ENCODE data around the gene RNASEH1. TPM values are rescaled to one million over a fixed set of nuclear protein-coding genes. Genes with fewer than 3 reads are reported as not detected.

RNASEH1 gene
- total and polyA plus RNA-seq, 2 experiments from 2014 or later: 15.3 to 25.6 TPM

GRCh38 chr2:3557639-3558204 is 411 bp downstream of the RNASEH1 start:
- peak overlapping the region; percentile 79 for H3K4me2 ChIP-seq
- TF ChIP-seq, protein P1, sequence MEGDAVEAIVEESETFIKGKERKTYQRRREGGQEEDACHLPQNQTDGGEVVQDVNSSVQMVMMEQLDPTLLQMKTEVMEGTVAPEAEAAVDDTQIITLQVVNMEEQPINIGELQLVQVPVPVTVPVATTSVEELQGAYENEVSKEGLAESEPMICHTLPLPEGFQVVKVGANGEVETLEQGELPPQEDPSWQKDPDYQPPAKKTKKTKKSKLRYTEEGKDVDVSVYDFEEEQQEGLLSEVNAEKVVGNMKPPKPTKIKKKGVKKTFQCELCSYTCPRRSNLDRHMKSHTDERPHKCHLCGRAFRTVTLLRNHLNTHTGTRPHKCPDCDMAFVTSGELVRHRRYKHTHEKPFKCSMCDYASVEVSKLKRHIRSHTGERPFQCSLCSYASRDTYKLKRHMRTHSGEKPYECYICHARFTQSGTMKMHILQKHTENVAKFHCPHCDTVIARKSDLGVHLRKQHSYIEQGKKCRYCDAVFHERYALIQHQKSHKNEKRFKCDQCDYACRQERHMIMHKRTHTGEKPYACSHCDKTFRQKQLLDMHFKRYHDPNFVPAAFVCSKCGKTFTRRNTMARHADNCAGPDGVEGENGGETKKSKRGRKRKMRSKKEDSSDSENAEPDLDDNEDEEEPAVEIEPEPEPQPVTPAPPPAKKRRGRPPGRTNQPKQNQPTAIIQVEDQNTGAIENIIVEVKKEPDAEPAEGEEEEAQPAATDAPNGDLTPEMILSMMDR (IDR thresholded peaks at IDR 0.05; ENCODE audit: poor library complexity): no peak
- TF ChIP-seq EZH2 (IDR thresholded peaks at IDR 0.05; ENCODE audit: borderline replicate concordance) (no peak), EZH2phosphoT487 (IDR thresholded peaks at IDR 0.05; ENCODE audit: low read depth, severe bottlenecking, unreplicated experiment) (no peak)
- H3K9me2 ChIP-seq (replicated peaks; ENCODE audit: insufficient read depth): no peaks in the 10 kb centered on the region
- H4K20me1 ChIP-seq (ENCODE audit: insufficient read depth, poor library complexity, severe bottlenecking): no peaks in the 10 kb centered on the region
- H3K27ac ChIP-seq: peak overlapping the region; percentile 95
- no peak for DNase-seq (ENCODE audit: low spot score)
- peaks cover 41% of the 10 kb centered on the region for H3K79me2 ChIP-seq
- H3K27me3 ChIP-seq: no peaks in the 10 kb centered on the region
- 1% methylated on average over 39 of the region's 40 CpGs for WGBS (ENCODE audit: low lambda C conversion rate, missing lambda C conversion rate)
- H2AFZ ChIP-seq: peak overlapping the region; percentile 45
- no peaks in the 10 kb centered on the region for H3K9me3 ChIP-seq (ENCODE audit: low read depth)
- H3K4me3 ChIP-seq: peak overlapping the region; percentile 94
- H3K4me1 ChIP-seq (ENCODE audit: insufficient read depth): peaks cover 6% of the 10 kb centered on the region
- H3K36me3 ChIP-seq (replicated peaks; ENCODE audit: insufficient read depth, low read depth): no peaks in the 10 kb centered on the region

DNA sequence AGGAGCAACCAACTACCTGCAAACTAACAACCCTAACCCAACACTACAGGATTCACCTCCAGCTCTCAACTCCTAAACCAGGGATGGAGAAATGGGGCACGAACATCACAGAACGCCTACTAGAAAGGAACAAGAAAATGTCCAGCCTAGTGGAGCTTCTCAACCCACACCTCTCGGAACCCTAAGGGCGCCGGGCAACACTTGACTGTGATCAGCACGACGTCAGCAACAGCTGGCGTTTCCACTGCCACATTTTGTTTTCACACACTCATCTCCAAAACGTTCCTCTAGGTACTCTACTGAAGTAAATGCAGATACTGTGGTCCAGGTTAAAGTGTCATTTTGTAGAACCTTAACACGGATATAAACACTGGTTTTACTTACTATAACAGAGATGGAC is 4.2 kb downstream of the RNASEH1 start:
- peaks cover 41% of the 10 kb centered on the region for H3K79me2 ChIP-seq
- no peaks in the 10 kb centered on the region for H3K9me2 ChIP-seq (replicated peaks; ENCODE audit: insufficient read depth)
- H3K4me3 ChIP-seq: no peak overlapping the region
- TF ChIP-seq, protein P1 (IDR thresholded peaks at IDR 0.05; ENCODE audit: poor library complexity): no peak
- no peak for TF ChIP-seq EZH2 (IDR thresholded peaks at IDR 0.05; ENCODE audit: borderline replicate concordance)
- H4K20me1 ChIP-seq (ENCODE audit: insufficient read depth, poor library complexity, severe bottlenecking): no peaks in the 10 kb centered on the region
- H3K4me2 ChIP-seq: no peak overlapping the region
- no peak for DNase-seq (ENCODE audit: low spot score)
- WGBS (ENCODE audit: low lambda C conversion rate, missing lambda C conversion rate): 96% methylated on average over 10 of the region's 10 CpGs
- peaks cover 6% of the 10 kb centered on the region for H3K4me1 ChIP-seq (ENCODE audit: insufficient read depth)
- no peaks in the 10 kb centered on the region for H3K27me3 ChIP-seq
- H3K9me3 ChIP-seq (ENCODE audit: low read depth): no peaks in the 10 kb centered on the region
- H2AFZ ChIP-seq: no peak overlapping the region
- no peak overlapping the region for H3K27ac ChIP-seq
- H3K36me3 ChIP-seq (replicated peaks; ENCODE audit: insufficient read depth, low read depth): no peaks in the 10 kb centered on the region

DNA sequence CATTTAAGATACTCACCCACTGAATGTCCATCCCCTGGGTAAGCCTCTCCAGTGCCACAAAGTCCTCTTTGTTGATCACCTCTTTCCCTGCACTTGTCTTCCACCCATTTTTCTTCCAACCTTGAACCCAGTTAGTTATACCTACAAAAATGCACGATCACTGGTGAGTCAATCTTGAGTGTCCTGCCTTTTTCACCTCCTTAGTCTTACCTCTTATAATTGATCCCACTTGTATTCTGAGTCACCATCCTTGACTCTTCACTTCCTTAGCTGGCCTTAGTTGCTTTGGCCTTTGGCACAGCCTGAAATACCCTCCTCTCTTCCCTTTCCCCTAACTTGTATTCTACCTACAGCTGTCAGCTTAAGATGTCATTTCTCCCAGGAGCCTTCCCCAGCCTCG is 10.2 kb downstream of the RNASEH1 start:
- H3K9me2 ChIP-seq (replicated peaks; ENCODE audit: insufficient read depth): no peaks in the 10 kb centered on the region
- H3K9me3 ChIP-seq (ENCODE audit: low read depth): no peaks in the 10 kb centered on the region
- H3K79me2 ChIP-seq: peaks cover 4% of the 10 kb centered on the region
- no peaks in the 10 kb centered on the region for H4K20me1 ChIP-seq (ENCODE audit: insufficient read depth, poor library complexity, severe bottlenecking)
- no peaks in the 10 kb centered on the region for H3K27me3 ChIP-seq
- no peak for DNase-seq (ENCODE audit: low spot score)
- no peak overlapping the region for H3K4me2 ChIP-seq
- H3K4me3 ChIP-seq: no peak overlapping the region
- 100% methylated on average over 2 of the region's 2 CpGs for WGBS (ENCODE audit: low lambda C conversion rate, missing lambda C conversion rate)
- no peaks in the 10 kb centered on the region for H3K36me3 ChIP-seq (replicated peaks; ENCODE audit: insufficient read depth, low read depth)
- TF ChIP-seq, protein P1 (IDR thresholded peaks at IDR 0.05; ENCODE audit: poor library complexity): no peak
- TF ChIP-seq EZH2phosphoT487 (IDR thresholded peaks at IDR 0.05; ENCODE audit: low read depth, severe bottlenecking, unreplicated experiment) (no peak), EZH2 (IDR thresholded peaks at IDR 0.05; ENCODE audit: borderline replicate concordance) (no peak)
- no peak overlapping the region for H3K27ac ChIP-seq
- H2AFZ ChIP-seq: no peak overlapping the region
- no peaks in the 10 kb centered on the region for H3K4me1 ChIP-seq (ENCODE audit: insufficient read depth)
